ENCODE data around the gene LDLRAD4. TPM values are rescaled to one million over a fixed set of nuclear protein-coding genes. Genes with fewer than 3 reads are reported as not detected.
A peak's percentile ranks its signal among the peaks of the same experiment; 100 is the strongest.

LDLRAD4 gene
- total RNA-seq, 2 experiments from 2014 or later = 28.4 to 30.1 TPM

DNA sequence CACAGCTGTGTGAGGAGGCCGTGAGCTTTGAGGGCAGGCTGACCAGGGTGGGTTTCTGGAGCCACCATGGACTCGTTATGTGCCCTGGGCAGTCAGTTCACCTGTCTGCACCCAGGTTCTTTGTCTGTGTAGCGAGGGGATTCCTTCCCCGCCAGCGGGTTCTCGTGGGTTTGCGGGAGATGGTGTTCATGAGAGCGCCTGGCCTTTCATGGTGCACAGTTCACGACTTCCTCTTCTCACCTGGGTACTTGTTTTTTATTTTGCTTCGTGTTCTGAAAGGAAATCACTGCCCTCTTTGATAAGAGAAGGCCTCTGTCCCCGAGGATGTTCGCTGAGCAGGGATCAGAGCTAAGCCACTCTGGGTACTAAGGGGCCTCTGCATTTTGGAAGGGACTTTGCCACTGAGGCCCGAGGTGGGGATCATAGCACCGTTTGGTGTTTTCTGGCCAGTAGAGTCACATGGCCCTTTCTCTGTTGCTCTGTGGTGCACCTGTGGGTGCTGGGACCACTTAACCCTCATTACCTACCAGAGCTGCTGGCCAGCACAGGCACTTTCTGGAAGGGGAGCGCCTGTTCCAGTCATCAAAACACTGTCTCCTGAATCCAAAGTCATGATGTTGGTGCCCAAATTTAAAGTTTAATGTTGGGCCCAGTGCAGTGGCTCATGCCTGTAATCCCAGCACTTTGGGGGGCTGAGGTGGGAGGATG lies 78.5 kb downstream of the LDLRAD4 start:
- Mint-ChIP-seq H3K4me3 (no peak overlapping the region), H3K27me3 (peaks cover 1% of the 10 kb centered on the region), H3K27ac (no peak overlapping the region), H3K9me3 (no peaks in the 10 kb centered on the region), H3K36me3 (no peaks in the 10 kb centered on the region), H3K4me1 (ENCODE audit: low read depth) (peaks cover 4% of the 10 kb centered on the region)
- intact Hi-C loops (cut with micrococcal nuclease) = no loop called here
- ChIA-PET CTCF (no interaction called here), POLR2A (interaction anchor here (0.6 kb wide), 1 partner anchor 136 kb away, joined by 3 read pairs; no protein-coding TSS in a partner anchor)
- DNase-seq = no peak

DNA sequence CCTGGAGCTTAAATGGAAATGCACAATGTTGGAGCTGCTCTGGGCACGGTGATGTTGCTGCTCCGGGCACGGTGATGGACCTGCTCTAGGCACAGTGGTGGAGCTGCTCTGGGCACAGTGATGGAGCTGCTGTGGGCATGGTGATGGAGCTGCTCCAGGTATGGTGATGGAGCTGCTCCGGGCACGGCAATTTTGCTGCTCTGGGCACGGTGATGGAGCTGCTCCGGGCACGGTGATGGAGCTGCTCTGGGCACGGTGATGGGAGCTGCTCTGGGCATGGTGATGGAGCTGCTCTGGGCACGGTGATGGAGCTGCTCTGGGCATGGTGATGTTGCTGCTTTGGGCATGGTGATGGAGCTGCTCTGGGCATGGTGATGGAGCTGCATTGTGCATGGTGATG lies 79.7 kb downstream of the LDLRAD4 start:
- H3K4me1 Mint-ChIP-seq (ENCODE audit: low read depth) = peaks cover 4% of the 10 kb centered on the region
- peaks cover under 1% of the 10 kb centered on the region for H3K27me3 Mint-ChIP-seq

DNA sequence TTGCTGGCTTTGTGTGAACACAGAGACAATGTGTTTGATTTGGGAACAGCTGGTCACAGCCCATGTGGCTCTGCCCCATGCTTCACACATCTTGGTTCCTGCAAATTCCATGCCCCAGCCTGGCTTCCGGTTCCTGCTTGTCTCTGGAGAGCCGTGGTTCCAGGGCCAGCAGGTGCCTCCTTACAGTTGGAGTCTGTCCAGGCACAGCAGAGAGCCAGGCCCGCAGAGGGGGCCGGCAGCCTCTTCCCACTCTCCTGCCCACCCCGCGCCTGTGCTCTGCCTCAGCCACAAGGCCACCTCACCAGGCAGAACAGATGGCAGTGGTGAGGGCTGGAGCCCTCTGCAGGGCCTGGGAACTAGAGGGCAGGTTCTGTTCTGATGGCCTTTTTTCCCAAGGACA lies 81.5 kb downstream of the LDLRAD4 start:
- intact Hi-C loops (cut with micrococcal nuclease) = no loop called here
- no peaks in the 10 kb centered on the region for H3K27me3 Mint-ChIP-seq
- no peak for DNase-seq
- CTCF ChIA-PET = interaction anchor here (1.1 kb wide), 1 partner anchor 84 kb away, joined by 3 read pairs; no protein-coding TSS in a partner anchor
- no peak overlapping the region for H3K4me3 Mint-ChIP-seq
- no peak overlapping the region for H3K27ac Mint-ChIP-seq
- H3K4me1 Mint-ChIP-seq (ENCODE audit: low read depth) = peaks cover 4% of the 10 kb centered on the region
- no peaks in the 10 kb centered on the region for H3K36me3 Mint-ChIP-seq
- H3K9me3 Mint-ChIP-seq = no peaks in the 10 kb centered on the region
- POLR2A ChIA-PET = no interaction called here

More for the DNA sequence above, 79.7 kb downstream of the LDLRAD4 start:
- intact Hi-C loops (cut with micrococcal nuclease) = no loop called here
- Mint-ChIP-seq H3K36me3 (no peaks in the 10 kb centered on the region), H3K4me3 (no peak overlapping the region), H3K27ac (no peak overlapping the region), H3K9me3 (no peaks in the 10 kb centered on the region)
- CTCF ChIA-PET = interaction anchor here (0.8 kb wide), 1 partner anchor 82 kb away, joined by 4 read pairs; no protein-coding TSS in a partner anchor
- POLR2A ChIA-PET = no interaction called here
- DNase-seq = no peak

DNA sequence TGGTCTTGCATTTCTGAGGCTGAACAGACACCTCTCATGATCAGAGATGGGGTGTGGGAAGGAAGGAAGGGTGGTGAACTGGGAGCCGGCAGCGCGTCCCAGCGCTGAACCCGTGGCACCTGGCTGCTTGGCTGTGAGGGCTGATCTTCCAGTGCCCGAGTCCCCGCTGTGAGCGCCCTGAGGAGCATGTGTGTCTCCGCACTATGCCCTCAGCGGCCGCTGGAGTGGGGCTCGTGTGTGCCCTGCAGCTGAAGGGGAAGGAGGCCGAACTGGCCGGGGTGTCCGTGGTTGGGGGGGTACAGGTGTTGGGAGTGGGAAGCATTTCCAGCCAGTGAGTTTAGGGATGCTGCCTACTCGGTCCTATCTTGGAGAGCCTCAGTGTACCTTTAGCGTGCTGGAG lies 82.2 kb downstream of the LDLRAD4 start:
- intact Hi-C loops (cut with micrococcal nuclease) = no loop called here
- Mint-ChIP-seq H3K27me3 (no peaks in the 10 kb centered on the region), H3K27ac (no peak overlapping the region), H3K4me3 (no peak overlapping the region), H3K4me1 (ENCODE audit: low read depth) (peaks cover 4% of the 10 kb centered on the region), H3K36me3 (no peaks in the 10 kb centered on the region), H3K9me3 (peaks cover 4% of the 10 kb centered on the region)
- CTCF ChIA-PET = no interaction called here
- POLR2A ChIA-PET = no interaction called here
- DNase-seq = no peak

DNA sequence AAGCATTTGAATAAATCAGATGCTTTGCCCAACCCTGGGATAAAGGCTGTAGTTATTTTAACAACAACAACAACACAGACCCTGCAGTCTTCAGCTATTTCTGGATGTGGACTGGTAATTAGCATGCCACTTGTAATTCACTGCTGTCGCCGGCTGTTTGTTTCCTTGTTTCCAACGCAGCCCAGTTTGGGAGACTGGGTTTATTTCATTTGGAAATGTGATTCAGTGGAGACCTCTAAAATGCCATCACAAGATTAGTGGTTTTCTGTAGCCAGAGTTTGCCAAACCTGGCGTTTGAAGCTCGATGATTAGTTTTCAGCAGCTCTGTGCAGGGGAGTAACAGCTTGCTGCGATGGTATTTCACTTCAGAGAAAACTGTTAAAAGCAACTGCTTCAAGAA lies 83.5 kb downstream of the LDLRAD4 start:
- Mint-ChIP-seq H3K9me3 (peaks cover 4% of the 10 kb centered on the region), H3K27me3 (no peaks in the 10 kb centered on the region), H3K27ac (no peak overlapping the region), H3K4me3 (no peak overlapping the region), H3K4me1 (ENCODE audit: low read depth) (peaks cover under 1% of the 10 kb centered on the region), H3K36me3 (no peaks in the 10 kb centered on the region)
- POLR2A ChIA-PET = no interaction called here
- no peak for DNase-seq
- intact Hi-C loops (cut with micrococcal nuclease) = no loop called here
- CTCF ChIA-PET = no interaction called here

DNA sequence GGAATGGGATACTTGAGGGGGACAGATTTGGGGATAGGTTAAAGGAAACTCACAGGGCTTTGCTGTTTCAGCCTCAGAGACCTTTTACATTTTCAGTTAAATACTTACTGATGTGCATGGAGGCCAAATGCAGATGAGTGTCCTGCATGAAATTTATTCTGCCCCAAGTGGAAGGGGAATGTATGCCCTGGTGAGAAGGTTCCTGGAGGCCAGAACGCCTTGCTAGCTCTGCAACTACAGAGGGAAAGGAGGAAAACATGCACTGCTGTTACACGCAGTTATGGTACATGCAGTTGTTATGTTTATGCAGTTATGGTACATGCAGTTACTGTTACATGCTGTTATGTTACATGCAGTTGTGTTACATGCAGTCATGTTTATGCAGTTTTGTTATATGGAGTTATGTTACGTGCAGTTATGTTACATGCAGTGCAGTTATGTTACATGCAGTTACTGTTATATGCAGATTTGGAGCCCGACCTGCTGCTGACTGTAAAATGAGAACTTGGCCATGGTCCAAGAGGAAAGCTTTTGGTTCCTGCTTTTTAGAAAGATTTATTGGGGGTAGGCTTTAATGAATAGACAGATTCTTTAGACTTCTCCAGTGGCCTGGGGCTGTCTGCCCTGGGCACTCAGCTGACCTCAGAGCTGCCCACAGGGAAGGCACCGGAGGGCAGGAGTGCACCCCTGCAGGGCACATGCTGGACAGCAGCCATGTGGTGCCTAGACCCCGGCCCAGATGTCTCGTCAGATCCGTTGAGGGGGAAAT lies 84.1 kb downstream of the LDLRAD4 start:
- intact Hi-C loops (cut with micrococcal nuclease) = no loop called here
- Mint-ChIP-seq H3K9me3 (peaks cover 4% of the 10 kb centered on the region), H3K4me1 (ENCODE audit: low read depth) (no peaks in the 10 kb centered on the region), H3K27ac (no peak overlapping the region), H3K36me3 (no peaks in the 10 kb centered on the region), H3K27me3 (no peaks in the 10 kb centered on the region), H3K4me3 (no peak overlapping the region)
- POLR2A ChIA-PET = no interaction called here
- DNase-seq = no peak
- CTCF ChIA-PET = no interaction called here

DNA sequence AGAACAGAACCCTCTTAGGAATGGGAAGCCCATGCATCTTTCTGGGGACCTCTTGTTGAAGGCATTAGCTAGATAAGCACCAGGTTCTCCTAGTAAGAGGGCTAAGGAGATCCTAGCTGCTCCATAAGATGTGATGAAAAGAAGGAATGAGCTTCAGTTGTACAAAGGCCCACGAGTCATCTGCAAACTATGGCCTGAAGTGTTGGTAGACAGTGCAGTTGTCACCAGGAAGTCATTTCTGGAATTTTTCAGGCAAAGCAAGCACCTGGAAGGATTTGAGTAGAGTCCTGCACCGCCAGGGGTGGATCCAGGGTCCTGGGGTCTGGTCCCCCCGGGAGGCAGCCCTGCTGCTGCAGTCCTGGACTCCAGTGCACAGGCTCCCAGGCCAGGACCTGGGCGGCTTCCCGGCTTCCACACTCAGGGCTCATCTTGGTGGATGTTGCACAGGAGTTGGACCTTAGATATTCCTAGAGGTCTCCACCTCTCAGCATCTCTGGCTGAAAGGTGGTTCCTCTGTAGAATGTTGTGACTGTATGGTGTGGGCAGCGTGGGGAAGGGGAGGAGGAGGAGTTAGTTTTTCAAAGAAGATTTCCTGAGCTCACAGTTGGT lies 85.3 kb downstream of the LDLRAD4 start:
- H3K36me3 Mint-ChIP-seq = no peaks in the 10 kb centered on the region
- H3K27me3 Mint-ChIP-seq = no peaks in the 10 kb centered on the region
- H3K27ac Mint-ChIP-seq = no peak overlapping the region
- H3K4me1 Mint-ChIP-seq (ENCODE audit: low read depth) = peaks cover 10% of the 10 kb centered on the region
- no peak overlapping the region for H3K4me3 Mint-ChIP-seq
- POLR2A ChIA-PET = no interaction called here
- DNase-seq = no peak
- peaks cover 4% of the 10 kb centered on the region for H3K9me3 Mint-ChIP-seq
- intact Hi-C loops (cut with micrococcal nuclease) = no loop called here
- CTCF ChIA-PET = no interaction called here

DNA sequence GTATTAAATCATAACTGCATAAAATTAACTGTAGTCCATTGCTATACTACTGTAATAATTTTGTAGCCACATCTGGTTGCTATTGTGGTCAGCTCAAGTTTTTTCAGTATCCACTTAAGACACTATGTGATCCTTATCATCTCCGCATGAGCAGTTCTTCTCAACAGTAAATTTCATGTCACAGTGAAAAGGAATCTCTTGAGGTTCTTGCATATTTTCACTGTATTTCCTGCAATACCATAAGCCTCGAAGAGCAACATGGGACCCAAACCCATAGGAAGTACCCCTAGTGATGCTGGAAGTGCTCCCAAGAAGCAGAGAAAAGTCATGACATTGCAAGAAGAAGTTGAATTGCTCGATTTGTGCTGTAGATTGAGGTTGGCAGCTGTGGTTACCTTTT lies 86.7 kb downstream of the LDLRAD4 start:
- no peaks in the 10 kb centered on the region for H3K36me3 Mint-ChIP-seq
- H3K27me3 Mint-ChIP-seq = no peaks in the 10 kb centered on the region
- H3K9me3 Mint-ChIP-seq = peaks cover 4% of the 10 kb centered on the region
- no peak overlapping the region for H3K27ac Mint-ChIP-seq
- ChIA-PET CTCF (no interaction called here), POLR2A (no interaction called here)
- H3K4me3 Mint-ChIP-seq = no peak overlapping the region
- intact Hi-C loops (cut with micrococcal nuclease) = no loop called here
- no peak for DNase-seq
- peaks cover 11% of the 10 kb centered on the region for H3K4me1 Mint-ChIP-seq (ENCODE audit: low read depth)

DNA sequence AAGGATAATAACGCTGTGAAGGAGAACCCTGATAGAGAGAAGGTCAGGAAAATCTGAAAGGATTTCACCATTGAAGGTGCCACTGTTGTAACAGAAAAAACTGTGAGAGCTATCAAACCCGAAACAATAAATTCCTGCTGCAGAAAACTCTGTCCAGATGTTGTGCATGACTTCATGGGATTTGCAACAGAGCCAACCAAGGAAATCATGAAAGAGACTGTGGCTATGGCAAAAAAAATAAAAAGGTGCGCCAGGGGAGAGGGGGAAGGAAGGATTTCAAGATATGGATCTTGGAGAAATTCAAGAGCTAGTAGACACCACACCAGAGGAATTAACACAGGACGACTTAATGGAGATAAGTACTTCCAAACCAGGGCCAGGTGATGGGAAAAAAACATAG lies 88.0 kb downstream of the LDLRAD4 start:
- DNase-seq = no peak
- ChIA-PET CTCF (no interaction called here), POLR2A (no interaction called here)
- no peak overlapping the region for H3K27ac Mint-ChIP-seq
- H3K36me3 Mint-ChIP-seq = no peaks in the 10 kb centered on the region
- H3K4me3 Mint-ChIP-seq = no peak overlapping the region
- H3K9me3 Mint-ChIP-seq = peaks cover 4% of the 10 kb centered on the region
- intact Hi-C loops (cut with micrococcal nuclease) = no loop called here
- no peaks in the 10 kb centered on the region for H3K27me3 Mint-ChIP-seq
- H3K4me1 Mint-ChIP-seq (ENCODE audit: low read depth) = peaks cover 11% of the 10 kb centered on the region

DNA sequence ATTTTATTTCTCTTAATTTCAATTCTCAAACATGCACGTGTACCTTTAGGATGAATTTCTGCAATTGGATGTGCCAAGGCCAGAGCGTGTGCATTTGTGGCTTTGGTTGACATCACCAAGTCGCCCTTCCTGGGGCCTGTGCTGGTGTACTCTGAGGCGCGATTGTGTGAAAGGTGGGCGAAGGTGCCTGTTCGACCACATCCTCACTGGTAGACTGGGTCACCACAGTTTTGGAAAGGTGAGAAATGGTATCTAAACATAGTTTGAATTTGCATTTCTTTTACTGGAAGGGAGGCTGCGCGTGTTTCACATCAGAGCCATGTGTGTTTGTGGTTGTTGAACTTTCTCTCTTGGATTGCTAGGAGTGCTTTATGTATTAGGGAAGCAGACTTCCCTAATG lies 89.8 kb downstream of the LDLRAD4 start:
- peak; percentile 35 for DNase-seq
- H3K27me3 Mint-ChIP-seq = no peaks in the 10 kb centered on the region
- peaks cover 4% of the 10 kb centered on the region for H3K9me3 Mint-ChIP-seq
- H3K36me3 Mint-ChIP-seq = no peaks in the 10 kb centered on the region
- CTCF ChIA-PET = no interaction called here
- H3K4me1 Mint-ChIP-seq (ENCODE audit: low read depth) = peaks cover 21% of the 10 kb centered on the region
- POLR2A ChIA-PET = no interaction called here
- no peak overlapping the region for H3K27ac Mint-ChIP-seq
- intact Hi-C loops (cut with micrococcal nuclease) = no loop called here
- no peak overlapping the region for H3K4me3 Mint-ChIP-seq

DNA sequence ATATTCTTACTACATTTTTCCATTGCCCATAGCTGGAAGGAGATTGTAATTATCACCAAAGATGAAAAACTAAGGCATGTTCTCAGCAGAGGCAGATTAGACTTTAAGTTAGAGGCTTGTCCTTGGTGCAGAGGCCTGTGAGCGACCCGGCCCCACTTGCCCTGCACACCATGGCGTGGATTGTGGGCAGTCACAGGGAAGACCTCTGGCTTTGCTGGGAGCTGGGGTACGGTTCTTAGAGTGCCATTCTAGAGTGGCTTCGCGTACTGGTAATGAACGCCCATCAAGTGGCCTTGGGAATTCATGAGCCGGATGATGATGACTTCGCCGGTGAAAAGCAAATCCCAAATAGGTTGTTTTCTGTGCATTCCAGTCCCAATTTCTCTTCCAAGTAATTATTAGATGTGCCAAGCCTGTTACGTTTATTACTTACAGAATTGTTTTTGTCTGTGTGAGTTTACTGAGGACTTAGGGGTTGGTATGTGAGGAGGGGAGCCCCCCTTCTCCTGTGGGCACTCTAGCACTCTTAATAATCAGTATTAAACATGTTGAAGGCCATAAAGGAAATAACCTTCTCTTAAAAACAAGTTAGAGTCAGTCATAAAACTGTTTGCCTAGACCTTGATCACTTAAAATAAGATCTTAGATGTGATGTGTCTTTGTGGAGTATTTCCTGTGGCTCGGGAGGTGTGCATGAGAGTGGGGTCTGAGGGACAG lies 90.6 kb downstream of the LDLRAD4 start:
- CTCF ChIA-PET = no interaction called here

More for the DNA sequence above, 90.6 kb downstream of the LDLRAD4 start:
- Mint-ChIP-seq H3K9me3 (peaks cover 4% of the 10 kb centered on the region), H3K4me1 (ENCODE audit: low read depth) (peaks cover 27% of the 10 kb centered on the region), H3K27me3 (no peaks in the 10 kb centered on the region), H3K4me3 (no peak overlapping the region), H3K36me3 (no peaks in the 10 kb centered on the region), H3K27ac (no peak overlapping the region)
- POLR2A ChIA-PET = no interaction called here
- intact Hi-C loops (cut with micrococcal nuclease) = no loop called here
- no peak for DNase-seq
